Activated CD8-positive, alpha-beta memory T cell treated with anti-CD3 and anti-CD28 coated beads, Interleukin-2, amount 50 U/mL, for 48 hours (primary cell): ENCODE results near the gene TIMM44.

ENCODE experiments used
- DNase-seq: peaks from one replicate; pipeline ENCODE4 v3.0.0-alpha.2; 2020

The TIMM44 gene

GRCh38 chr19:7943444-7944176 lies at the start of gene TIMM44:
TIMM44 (minus strand) TSS chr19:7943666; CDS start chr19:7943651, 15 bp downstream.
- DNase-seq, result peak; percentile 97

- DNase-seq, result no peak
These were observed 49.1 kb upstream of the TIMM44 start for GRCh38 chr19:7992575-7992974.

GRCh38 chr19:7989071-7989575 lies 45.7 kb upstream of the TIMM44 start:
- no peak for DNase-seq

GRCh38 chr19:7988307-7988706 lies 44.8 kb upstream of the TIMM44 start:
- DNase-seq, result no peak

GRCh38 chr19:7987114-7987768 lies 43.8 kb upstream of the TIMM44 start:
- DNase-seq, result no peak

GRCh38 chr19:7986321-7987113 lies 43.1 kb upstream of the TIMM44 start:
- DNase-seq, result no peak

GRCh38 chr19:7985481-7985911 lies 42.0 kb upstream of the TIMM44 start:
- no peak for DNase-seq

GRCh38 chr19:7983995-7984837 lies 40.8 kb upstream of the TIMM44 start:
- DNase-seq, result no peak

- DNase-seq, result no peak
These were observed 40.0 kb upstream of the TIMM44 start for GRCh38 chr19:7983286-7983950.

GRCh38 chr19:7982651-7983099 lies 39.2 kb upstream of the TIMM44 start:
- DNase-seq, result no peak

GRCh38 chr19:7982103-7982502 lies 38.6 kb upstream of the TIMM44 start:
- DNase-seq, result no peak

- no peak for DNase-seq
These were observed 38.2 kb upstream of the TIMM44 start for GRCh38 chr19:7981661-7982060.

- DNase-seq, result no peak
These were observed 37.7 kb upstream of the TIMM44 start for GRCh38 chr19:7981199-7981598.

GRCh38 chr19:7980635-7981121 lies 37.2 kb upstream of the TIMM44 start:
- no peak for DNase-seq

GRCh38 chr19:7980168-7980567 lies 36.7 kb upstream of the TIMM44 start:
- DNase-seq, result no peak

- no peak for DNase-seq
These were observed 36.1 kb upstream of the TIMM44 start for GRCh38 chr19:7979559-7979958.

- no peak for DNase-seq
These were observed 35.5 kb upstream of the TIMM44 start for GRCh38 chr19:7979011-7979410.

- DNase-seq, result no peak
These were observed 34.8 kb upstream of the TIMM44 start for GRCh38 chr19:7978179-7978825.

GRCh38 chr19:7977723-7978040 lies 34.2 kb upstream of the TIMM44 start:
- DNase-seq, result no peak

GRCh38 chr19:7977021-7977722 lies 33.7 kb upstream of the TIMM44 start:
- no peak for DNase-seq

GRCh38 chr19:7976461-7976860 lies 33.0 kb upstream of the TIMM44 start:
- DNase-seq, result no peak
